ENCODE results near the gene TMEM191C. TPM values are rescaled to one million over a fixed set of nuclear protein-coding genes. Genes with fewer than 3 reads are reported as not detected.
A peak's percentile ranks its signal among the peaks of the same experiment; 100 is the strongest.
"Not testable (repeated sequence)": the region's sequence is repeated elsewhere in the genome, so short reads cannot be mapped to it uniquely, and the experiment has no call there.

Gene TMEM191C
- total and polyA plus RNA-seq, 2 of the 4 experiments (the other 2 are of a cell fraction), result 0.36 to 0.75 TPM

DNA sequence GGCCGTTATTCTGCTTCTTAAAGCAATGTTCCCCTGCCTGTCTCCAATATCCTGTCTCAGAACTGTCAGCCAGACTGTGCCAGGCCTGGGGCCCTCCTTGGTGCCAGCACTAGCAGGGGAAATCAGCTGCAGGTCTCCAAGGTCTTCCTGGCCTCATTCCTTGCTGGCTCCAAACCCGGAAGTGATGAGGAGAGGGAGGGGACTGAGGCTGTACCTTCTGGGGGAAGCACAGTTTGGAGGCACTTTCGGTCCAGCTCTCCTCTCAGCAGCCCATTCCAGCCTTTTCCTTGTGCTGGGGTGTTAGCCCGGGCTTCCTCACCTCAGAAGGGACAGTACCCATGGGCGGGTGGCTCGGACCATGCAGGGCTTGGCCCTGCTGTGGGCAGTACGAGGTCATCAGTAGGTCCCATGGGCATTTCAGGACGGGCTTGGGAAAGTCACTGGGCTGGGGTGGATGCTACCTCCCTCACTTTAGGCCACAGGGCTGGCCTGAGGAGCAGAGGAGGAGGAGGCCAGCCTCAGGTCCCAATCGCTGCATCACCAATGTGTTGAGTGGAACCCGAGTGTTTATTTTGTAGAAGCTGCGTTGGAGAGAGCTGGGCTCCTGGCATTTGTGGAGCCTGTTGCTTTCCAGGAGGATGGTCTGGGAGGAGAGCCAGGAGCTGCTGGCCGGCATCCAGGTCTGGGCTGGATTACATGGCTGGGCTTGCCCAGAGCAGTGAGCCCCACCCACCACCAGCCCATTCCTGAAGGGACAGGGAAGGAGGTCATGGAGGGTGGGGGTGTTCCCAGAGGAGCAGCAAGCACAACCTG lies 31.0 kb upstream of the TMEM191C start:
- H3K9me1 ChIP-seq (ENCODE audit: insufficient read depth, low read length); H3K14ac ChIP-seq (replicated peaks; ENCODE audit: low read depth, low read length); H4K5ac ChIP-seq (ENCODE audit: low read depth, low read length); H3K9ac ChIP-seq (ENCODE audit: low read depth, low read length); H2AK9ac ChIP-seq (replicated peaks; ENCODE audit: low read depth, low read length, poor library complexity); H3K23ac ChIP-seq (ENCODE audit: low read depth, low read length); H2AFZ ChIP-seq (replicated peaks; ENCODE audit: low read length, poor library complexity); H3K9me3 ChIP-seq (ENCODE audit: control insufficient read depth, insufficient read depth, low read length); H3K4ac ChIP-seq (ENCODE audit: low read depth, low read length); H3K27me3 ChIP-seq (ENCODE audit: control insufficient read depth, insufficient read depth, low read length); H2BK15ac ChIP-seq (ENCODE audit: low read depth, low read length); H2BK20ac ChIP-seq (ENCODE audit: low read depth, low read length); BruUV-seq (replicated peaks); in situ Hi-C loops (cut with MboI; ENCODE audit: low sequenced_read_pairs); dilution Hi-C loops (cut with HindIII; ENCODE audit: low sequenced_read_pairs, unreplicated experiment); H3K56ac ChIP-seq (ENCODE audit: extremely low read depth, insufficient read depth, low read length); H4K8ac ChIP-seq (ENCODE audit: low read depth in 2 of 2, low read length in 2 of 2); H2BK5ac ChIP-seq (ENCODE audit: low read depth, low read length, poor library complexity, severe bottlenecking); DNase-seq; H3K4me1 ChIP-seq (ENCODE audit: control insufficient read depth, insufficient read depth, low read length); H3K18ac ChIP-seq (ENCODE audit: low read depth, low read length); CTCF ChIA-PET; H3K4me3 ChIP-seq (ENCODE audit: insufficient read depth, low read depth, low read length); intact Hi-C loops (cut with micrococcal nuclease); H3K79me1 ChIP-seq (ENCODE audit: low read depth in 1 of 2, low read length in 2 of 2); H4K91ac ChIP-seq (ENCODE audit: insufficient read depth, low read depth, low read length); H4K20me1 ChIP-seq (ENCODE audit: insufficient read depth, low read length); H2AK5ac ChIP-seq (ENCODE audit: low read depth, low read length); POLR2A ChIA-PET (ENCODE audit: unreplicated experiment); H3K36me3 ChIP-seq (ENCODE audit: control insufficient read depth, insufficient read depth, low read length); H2BK120ac ChIP-seq (ENCODE audit: low read depth, low read length): not testable (repeated sequence)
- peak overlapping the region; percentile 75 for H3K4me2 ChIP-seq (ENCODE audit: low read depth, low read length)
- H3K27ac ChIP-seq (ENCODE audit: insufficient read depth, low read length), result peak overlapping the region; percentile 83
- WGBS, 2 experiments (ENCODE audit: extremely low coverage in 2 of 2, insufficient read length in 1 of 2), result no CpG with 5 or more reads among the region's 12 CpGs
- ATAC-seq (ENCODE audit: low read depth), result peak; percentile 90

DNA sequence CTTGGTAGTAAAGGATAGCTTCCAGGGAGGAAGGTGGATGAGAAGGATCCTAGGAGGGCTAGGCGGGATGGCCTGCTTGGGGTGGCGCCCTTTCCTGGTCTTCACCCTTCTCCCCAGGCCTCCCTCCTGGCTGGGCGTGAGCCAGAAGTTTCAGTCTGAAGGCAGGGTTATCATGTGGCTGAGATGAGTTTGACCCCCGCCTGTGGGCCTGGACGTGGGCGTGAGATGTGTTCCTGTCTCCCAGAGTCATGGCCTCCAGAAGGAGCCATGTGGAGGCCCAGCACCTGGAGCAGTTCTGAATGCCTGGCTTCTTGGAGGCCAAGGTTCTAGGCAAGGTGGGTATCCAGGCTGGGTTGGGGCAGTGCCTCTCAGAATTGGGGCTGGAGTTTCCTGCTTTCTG lies 29.2 kb upstream of the TMEM191C start:
- H4K20me1 ChIP-seq (ENCODE audit: insufficient read depth, low read length); CTCF ChIA-PET; DNase-seq; H3K18ac ChIP-seq (ENCODE audit: low read depth, low read length); H4K8ac ChIP-seq (ENCODE audit: low read depth in 2 of 2, low read length in 2 of 2); H3K27ac ChIP-seq (ENCODE audit: insufficient read depth, low read length); H2BK20ac ChIP-seq (ENCODE audit: low read depth, low read length); H2BK120ac ChIP-seq (ENCODE audit: low read depth, low read length); BruUV-seq (replicated peaks); H4K91ac ChIP-seq (ENCODE audit: insufficient read depth, low read depth, low read length); H2AFZ ChIP-seq (replicated peaks; ENCODE audit: low read length, poor library complexity); dilution Hi-C loops (cut with HindIII; ENCODE audit: low sequenced_read_pairs, unreplicated experiment); H3K4me3 ChIP-seq (ENCODE audit: insufficient read depth, low read depth, low read length); H2BK5ac ChIP-seq (ENCODE audit: low read depth, low read length, poor library complexity, severe bottlenecking); H3K4me2 ChIP-seq (ENCODE audit: low read depth, low read length); H3K79me1 ChIP-seq (ENCODE audit: low read depth in 1 of 2, low read length in 2 of 2); H3K9ac ChIP-seq (ENCODE audit: low read depth, low read length); H3K56ac ChIP-seq (ENCODE audit: extremely low read depth, insufficient read depth, low read length); H3K23ac ChIP-seq (ENCODE audit: low read depth, low read length); H2AK9ac ChIP-seq (replicated peaks; ENCODE audit: low read depth, low read length, poor library complexity); H3K14ac ChIP-seq (replicated peaks; ENCODE audit: low read depth, low read length); in situ Hi-C loops (cut with MboI; ENCODE audit: low sequenced_read_pairs); H3K4ac ChIP-seq (ENCODE audit: low read depth, low read length); H3K27me3 ChIP-seq (ENCODE audit: control insufficient read depth, insufficient read depth, low read length); H3K36me3 ChIP-seq (ENCODE audit: control insufficient read depth, insufficient read depth, low read length); H3K9me3 ChIP-seq (ENCODE audit: control insufficient read depth, insufficient read depth, low read length); ATAC-seq (ENCODE audit: low read depth); POLR2A ChIA-PET (ENCODE audit: unreplicated experiment); H2AK5ac ChIP-seq (ENCODE audit: low read depth, low read length); H3K9me1 ChIP-seq (ENCODE audit: insufficient read depth, low read length); intact Hi-C loops (cut with micrococcal nuclease); H3K4me1 ChIP-seq (ENCODE audit: control insufficient read depth, insufficient read depth, low read length); H4K5ac ChIP-seq (ENCODE audit: low read depth, low read length); H2BK15ac ChIP-seq (ENCODE audit: low read depth, low read length): not testable (repeated sequence)
- no CpG with 5 or more reads among the region's 6 CpGs for WGBS, 2 experiments (ENCODE audit: extremely low coverage in 2 of 2, insufficient read length in 1 of 2)
